A673 (cell line): Measurements from ENCODE around the gene MAP4K4.

Experiments used
- CTCF ChIP-seq: fragments of 300-800, 200-600 bp; sonication (generic); conservative IDR thresholded peaks from 2 replicates; pipeline ENCODE4 v1.5.1; 2017; ENCODE audit warnings: low read depth, mild to moderate bottlenecking, antibody characterized with exemption, low read length, moderate library complexity, mixed read lengths
- EZH2 ChIP-seq: fragments of 200-600 bp; sonication (generic); IDR thresholded peaks from 2 replicates; pipeline ENCODE4 v1.6.1; 2017; ENCODE audit warnings: borderline replicate concordance, low read depth, mild to moderate bottlenecking, mixed read lengths, antibody characterized with exemption, low read length; ENCODE audit not compliant: poor library complexity, severe bottlenecking

DNA sequence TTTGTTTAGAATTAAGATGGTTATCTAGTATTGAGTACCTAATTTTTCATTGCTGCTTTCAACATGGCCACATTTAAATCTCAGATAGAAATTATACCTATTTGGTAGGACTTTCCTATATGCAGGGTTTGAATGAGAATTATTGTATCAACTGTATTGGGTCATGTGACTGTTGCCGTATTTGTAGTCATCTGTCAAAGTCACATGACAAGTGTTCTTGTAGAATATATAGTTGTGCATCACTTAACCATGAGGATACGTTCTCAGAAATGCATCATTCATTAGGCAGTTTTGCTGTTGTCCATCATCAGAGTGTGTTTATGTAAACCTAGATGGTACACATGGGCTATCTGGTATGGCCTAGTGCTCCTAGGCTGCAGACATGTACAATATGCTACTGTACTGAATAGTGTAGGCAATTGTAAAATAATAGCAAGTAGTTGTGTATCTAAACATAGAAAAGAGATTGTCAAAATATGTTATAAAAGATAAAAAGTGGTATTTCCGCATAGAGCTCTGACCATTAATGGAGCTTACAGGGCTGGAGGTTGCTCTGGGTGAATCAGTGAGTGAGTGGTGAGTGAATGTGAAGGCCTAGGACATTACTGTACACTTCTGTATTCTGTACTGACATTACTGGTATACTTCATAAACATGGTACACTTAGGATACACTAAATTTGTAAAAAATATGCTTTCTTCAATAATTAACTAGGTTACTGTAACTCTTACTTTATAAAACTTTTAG is 123.7 kb downstream of the MAP4K4 start:
- no peak for TF ChIP-seq CTCF
- TF ChIP-seq EZH2: no peak
